Measurements from ENCODE around the gene TEX44.

The TEX44 gene
- long read RNA-seq: 0 reads

DNA sequence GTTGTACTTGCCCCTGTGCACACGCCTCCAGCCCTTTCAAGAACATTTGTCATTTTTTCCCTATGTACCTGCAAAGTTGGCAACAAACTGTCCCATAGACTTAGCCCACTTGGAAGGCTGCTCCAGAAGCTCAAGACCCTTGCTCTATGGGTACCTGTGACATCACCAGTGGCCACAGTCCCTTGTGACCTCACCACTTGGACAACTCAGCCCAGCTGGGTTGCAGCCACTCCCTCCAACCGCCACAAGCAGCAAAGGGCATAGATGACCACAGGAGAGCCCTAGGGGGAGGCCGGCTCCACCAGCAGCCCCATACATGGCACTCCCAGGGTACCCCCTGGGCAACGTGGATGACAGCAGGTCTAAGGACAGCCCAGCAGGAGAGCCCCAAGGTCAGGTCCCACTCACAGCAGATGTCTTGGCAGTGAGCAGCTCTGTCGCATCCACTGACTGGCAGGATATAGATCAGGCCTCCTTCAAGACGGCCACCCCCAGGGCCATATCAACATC is at the start of gene TEX44:
Gene TEX44, plus strand, starts transcription at position 229 of the 510 bp plus-strand sequence. Its CDS starts 88 bp downstream, at position 317.
- no peaks in the 10 kb centered on the region for H3K27me3 ChIP-seq (ENCODE audit: insufficient read depth, poor library complexity, severe bottlenecking)
- TF ChIP-seq CTCF (IDR thresholded peaks at IDR 0.05; ENCODE audit: insufficient read depth, low read length) (no peak), POLR2AphosphoS5 (IDR thresholded peaks at IDR 0.05; ENCODE audit: low read depth) (no peak), GABPA (IDR thresholded peaks at IDR 0.05; ENCODE audit: low read depth) (no peak), SPI1 (IDR thresholded peaks at IDR 0.05; ENCODE audit: borderline replicate concordance, low read depth) (no peak)
- TF ChIP-seq, protein P1, sequence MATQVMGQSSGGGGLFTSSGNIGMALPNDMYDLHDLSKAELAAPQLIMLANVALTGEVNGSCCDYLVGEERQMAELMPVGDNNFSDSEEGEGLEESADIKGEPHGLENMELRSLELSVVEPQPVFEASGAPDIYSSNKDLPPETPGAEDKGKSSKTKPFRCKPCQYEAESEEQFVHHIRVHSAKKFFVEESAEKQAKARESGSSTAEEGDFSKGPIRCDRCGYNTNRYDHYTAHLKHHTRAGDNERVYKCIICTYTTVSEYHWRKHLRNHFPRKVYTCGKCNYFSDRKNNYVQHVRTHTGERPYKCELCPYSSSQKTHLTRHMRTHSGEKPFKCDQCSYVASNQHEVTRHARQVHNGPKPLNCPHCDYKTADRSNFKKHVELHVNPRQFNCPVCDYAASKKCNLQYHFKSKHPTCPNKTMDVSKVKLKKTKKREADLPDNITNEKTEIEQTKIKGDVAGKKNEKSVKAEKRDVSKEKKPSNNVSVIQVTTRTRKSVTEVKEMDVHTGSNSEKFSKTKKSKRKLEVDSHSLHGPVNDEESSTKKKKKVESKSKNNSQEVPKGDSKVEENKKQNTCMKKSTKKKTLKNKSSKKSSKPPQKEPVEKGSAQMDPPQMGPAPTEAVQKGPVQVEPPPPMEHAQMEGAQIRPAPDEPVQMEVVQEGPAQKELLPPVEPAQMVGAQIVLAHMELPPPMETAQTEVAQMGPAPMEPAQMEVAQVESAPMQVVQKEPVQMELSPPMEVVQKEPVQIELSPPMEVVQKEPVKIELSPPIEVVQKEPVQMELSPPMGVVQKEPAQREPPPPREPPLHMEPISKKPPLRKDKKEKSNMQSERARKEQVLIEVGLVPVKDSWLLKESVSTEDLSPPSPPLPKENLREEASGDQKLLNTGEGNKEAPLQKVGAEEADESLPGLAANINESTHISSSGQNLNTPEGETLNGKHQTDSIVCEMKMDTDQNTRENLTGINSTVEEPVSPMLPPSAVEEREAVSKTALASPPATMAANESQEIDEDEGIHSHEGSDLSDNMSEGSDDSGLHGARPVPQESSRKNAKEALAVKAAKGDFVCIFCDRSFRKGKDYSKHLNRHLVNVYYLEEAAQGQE (IDR thresholded peaks at IDR 0.05; ENCODE audit: insufficient replicate concordance, low read depth): no peak
- H3K4me3 ChIP-seq (replicated peaks; ENCODE audit: insufficient read depth, low read length): no peak within 1 kb of the TSS
- no peak for DNase-seq (ENCODE audit: low read depth in 1 of 2, low spot score in 1 of 2)
- H3K27ac ChIP-seq (replicated peaks): no peak within 1 kb of the TSS

DNA sequence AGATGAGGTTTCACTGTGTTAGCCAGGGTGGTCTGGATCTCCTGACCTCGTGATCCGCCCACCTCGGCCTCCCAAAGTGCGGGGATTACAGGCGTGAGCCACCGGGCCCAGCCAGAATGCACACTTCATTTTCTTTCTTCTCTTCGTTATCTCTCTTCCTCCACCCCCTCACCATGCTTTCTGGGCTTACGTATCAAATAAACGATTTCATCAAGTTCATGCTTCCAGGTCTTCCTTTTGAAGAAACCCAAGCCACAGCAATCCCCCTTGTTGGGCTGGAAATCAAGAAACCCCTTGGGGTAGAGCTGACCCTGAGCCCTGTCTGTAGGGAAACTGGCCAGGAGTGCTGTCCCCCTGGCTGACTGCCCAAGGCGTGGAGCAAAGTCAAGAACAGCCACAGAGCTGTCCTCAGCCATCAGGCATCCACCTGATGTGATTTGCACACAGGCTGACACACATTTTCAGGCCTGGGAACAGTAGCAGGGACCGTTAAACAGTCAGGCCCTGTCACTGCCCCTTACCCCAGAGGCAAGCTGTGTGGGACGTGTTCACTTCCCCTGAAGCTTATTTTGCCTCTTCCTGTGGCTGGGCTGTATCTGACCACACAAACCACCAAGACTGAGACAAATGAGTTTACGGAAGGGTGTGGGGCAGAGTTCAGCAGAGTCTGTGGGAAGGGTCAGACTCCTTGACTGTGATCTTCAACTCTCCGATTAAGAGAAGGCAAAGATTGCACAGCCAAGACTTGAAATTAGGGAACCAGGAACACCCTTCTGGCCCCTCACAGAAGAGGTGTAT is 47.4 kb upstream of the TEX44 start:
- H3K4me3 ChIP-seq (replicated peaks; ENCODE audit: insufficient read depth, low read length): no peak overlapping the region
- DNase-seq (ENCODE audit: low read depth in 1 of 2, low spot score in 1 of 2): peak; percentile 91 to 99
- no peaks in the 10 kb centered on the region for H3K27me3 ChIP-seq (ENCODE audit: insufficient read depth, poor library complexity, severe bottlenecking)
- H3K27ac ChIP-seq (replicated peaks): peak overlapping the region; percentile 80
- TF ChIP-seq SPI1 (IDR thresholded peaks at IDR 0.05; ENCODE audit: borderline replicate concordance, low read depth): peak; percentile 92
- no peak for TF ChIP-seq CTCF (IDR thresholded peaks at IDR 0.05; ENCODE audit: insufficient read depth, low read length)
- peak; percentile 100 for TF ChIP-seq POLR2AphosphoS5 (IDR thresholded peaks at IDR 0.05; ENCODE audit: low read depth)
- TF ChIP-seq GABPA (IDR thresholded peaks at IDR 0.05; ENCODE audit: low read depth): peak; percentile 60; the same call in 1 of the 2 replicates
- TF ChIP-seq, protein P1 (IDR thresholded peaks at IDR 0.05; ENCODE audit: insufficient replicate concordance, low read depth): peak; percentile 65

DNA sequence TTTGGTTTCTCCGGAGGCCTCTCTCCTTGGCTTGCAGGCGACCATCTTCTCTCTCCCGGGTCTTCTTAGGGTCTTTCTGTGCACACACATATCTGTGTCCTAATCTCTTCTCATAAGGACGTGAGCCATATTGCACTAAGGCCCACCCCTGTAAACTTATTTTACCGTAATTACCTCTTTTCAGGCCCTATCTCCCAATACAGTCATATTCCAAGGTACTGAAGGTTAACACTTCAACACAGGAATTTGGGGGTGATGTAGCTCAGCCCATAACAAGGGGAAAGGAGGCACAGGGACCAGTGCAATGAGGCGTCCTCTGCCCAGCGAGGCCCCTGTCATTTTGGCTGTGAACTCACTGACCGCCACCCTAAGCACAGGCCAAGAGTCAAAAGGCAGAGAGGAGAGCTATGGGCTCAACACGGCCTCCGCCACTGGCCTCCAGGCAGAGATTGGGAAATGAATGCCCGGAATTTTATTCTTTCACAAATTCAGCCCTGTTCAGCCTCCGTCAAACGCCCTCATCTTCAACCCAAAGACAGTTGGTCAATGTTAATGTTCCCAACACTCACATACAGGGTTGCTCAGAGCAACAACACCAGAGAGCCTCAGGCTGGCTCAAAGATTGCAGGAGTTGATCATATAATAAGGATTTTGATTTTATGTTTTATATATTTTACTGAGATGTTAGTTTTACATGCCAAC is 46.5 kb upstream of the TEX44 start:
- Histone ChIP-seq H3K27ac (replicated peaks) (peak overlapping the region; percentile 49), H3K4me3 (replicated peaks; ENCODE audit: insufficient read depth, low read length) (no peak overlapping the region), H3K27me3 (ENCODE audit: insufficient read depth, poor library complexity, severe bottlenecking) (no peaks in the 10 kb centered on the region)
- TF ChIP-seq CTCF (IDR thresholded peaks at IDR 0.05; ENCODE audit: insufficient read depth, low read length) (no peak), POLR2AphosphoS5 (IDR thresholded peaks at IDR 0.05; ENCODE audit: low read depth) (no peak)
- no peak for DNase-seq (ENCODE audit: low read depth in 1 of 2, low spot score in 1 of 2)

Measured in HL-60 (cell line).